PC-9 (cell line): Measurements from ENCODE around the gene SLC2A9.

Experiments used
- CTCF ChIP-seq: fragments of 200-600 bp; sonication (generic); conservative IDR thresholded peaks from 2 replicates; pipeline ENCODE4 v1.6.1; 2017; ENCODE audit warnings: mixed run types, antibody characterized with exemption, mild to moderate bottlenecking, moderate library complexity
- EZH2 ChIP-seq: fragments of 200-600 bp; sonication (generic); IDR thresholded peaks from 2 replicates; pipeline ENCODE4 v1.8.0; 2017; ENCODE audit warnings: antibody characterized with exemption, low read depth

- no peak for TF ChIP-seq CTCF
- no peak for TF ChIP-seq EZH2
Measured at GRCh38 chr4:9845791-9846493, 175.4 kb downstream of the SLC2A9 start.
